NCI-H1105 treated with DMSO at 0.1 percent for 48 hours (cell line): Measurements from ENCODE around the gene CTR9.
A peak's percentile ranks its signal among the peaks of the same experiment; 100 is the strongest.

ENCODE experiments used
- DNase-seq: peaks from one replicate; lab custom pipeline; 2025; lab: John Stamatoyannopoulos, UW

The CTR9 gene

GRCh38 chr11:10780040-10780439 lies 29.0 kb downstream of the CTR9 start:
- DNase-seq: no peak

DNA sequence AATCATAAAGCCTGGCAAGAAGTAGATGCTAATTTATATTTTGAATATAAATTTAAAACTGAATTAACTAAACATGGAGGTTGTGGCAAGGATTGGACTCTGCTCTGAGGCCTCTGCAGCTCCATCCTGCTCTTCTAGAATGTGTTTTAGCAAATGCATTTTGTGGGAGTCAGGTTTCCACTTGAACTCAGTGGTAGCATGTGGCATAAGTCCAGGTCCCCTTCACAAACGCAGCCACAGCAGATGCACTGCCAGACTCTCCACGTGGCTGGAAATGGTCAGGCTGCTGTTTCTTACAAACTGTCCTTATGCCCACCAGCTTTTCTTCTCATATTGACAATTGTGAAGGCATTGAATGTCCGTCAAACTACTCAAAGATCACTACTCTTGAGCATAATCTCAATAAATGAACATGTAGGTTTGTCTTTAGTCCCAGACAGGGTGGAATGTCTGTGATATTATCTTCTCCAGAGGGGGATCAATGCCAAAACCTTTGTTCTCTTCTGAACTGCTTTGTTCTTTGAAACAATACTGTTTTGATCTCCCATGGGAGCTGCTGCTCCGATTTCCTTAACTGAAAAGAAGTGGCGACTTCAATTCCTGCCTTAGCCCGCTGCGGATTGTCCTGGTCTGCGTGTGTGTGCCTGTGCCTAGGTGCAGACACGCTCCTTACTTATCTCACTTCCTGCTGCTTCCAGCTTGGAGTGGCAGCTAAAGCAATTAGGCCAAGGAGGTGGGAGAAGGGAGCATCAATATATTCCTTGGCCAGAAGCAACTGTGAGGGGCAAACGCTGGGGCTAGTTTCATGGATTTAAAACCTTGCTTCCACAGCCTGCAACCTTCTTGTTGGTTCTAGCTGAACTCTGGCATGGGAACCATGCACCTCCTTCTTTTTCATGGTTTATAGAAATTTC lies 33.4 kb downstream of the CTR9 start:
- DNase-seq: peak; percentile 87

DNA sequence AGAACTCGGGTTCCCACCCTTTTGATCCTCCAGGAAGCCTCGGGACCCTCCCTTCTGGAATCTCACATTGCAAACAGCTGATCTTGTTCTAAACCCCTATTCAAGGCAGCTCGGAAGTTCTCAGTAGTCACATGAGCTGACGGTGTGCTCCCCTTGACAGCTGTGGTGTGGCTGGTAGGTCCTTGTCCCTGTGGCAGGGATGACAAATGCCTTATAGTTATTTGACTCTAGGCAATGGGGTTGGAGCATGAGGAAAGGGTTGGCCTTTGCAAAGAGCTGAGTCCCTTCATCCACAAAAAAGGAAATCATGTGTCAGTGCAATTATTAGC lies 34.1 kb downstream of the CTR9 start:
- DNase-seq: no peak

DNA sequence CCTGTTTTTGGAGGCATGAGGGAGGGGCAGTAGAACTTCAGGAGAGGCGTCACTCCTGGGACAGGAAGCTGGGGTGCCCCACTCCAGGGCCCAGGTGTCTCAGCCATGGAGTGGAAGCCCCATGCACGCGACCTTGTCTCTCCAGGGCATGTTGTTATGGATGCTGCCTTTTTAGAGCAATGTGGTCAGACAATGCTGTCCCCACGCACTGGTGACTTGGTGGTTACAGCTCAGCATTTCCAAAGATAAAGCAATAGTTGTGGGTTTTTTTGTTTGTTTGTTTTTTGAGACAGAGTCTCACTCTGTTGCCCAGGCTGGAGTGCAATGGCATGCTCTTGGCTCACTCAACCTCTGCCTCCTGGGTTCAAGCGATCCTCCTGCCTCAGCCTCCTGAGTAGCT lies 35.4 kb downstream of the CTR9 start:
- DNase-seq: no peak

- DNase-seq: peak; percentile 68
These were observed 41.5 kb downstream of the CTR9 start for GRCh38 chr11:10792385-10793068.

DNA sequence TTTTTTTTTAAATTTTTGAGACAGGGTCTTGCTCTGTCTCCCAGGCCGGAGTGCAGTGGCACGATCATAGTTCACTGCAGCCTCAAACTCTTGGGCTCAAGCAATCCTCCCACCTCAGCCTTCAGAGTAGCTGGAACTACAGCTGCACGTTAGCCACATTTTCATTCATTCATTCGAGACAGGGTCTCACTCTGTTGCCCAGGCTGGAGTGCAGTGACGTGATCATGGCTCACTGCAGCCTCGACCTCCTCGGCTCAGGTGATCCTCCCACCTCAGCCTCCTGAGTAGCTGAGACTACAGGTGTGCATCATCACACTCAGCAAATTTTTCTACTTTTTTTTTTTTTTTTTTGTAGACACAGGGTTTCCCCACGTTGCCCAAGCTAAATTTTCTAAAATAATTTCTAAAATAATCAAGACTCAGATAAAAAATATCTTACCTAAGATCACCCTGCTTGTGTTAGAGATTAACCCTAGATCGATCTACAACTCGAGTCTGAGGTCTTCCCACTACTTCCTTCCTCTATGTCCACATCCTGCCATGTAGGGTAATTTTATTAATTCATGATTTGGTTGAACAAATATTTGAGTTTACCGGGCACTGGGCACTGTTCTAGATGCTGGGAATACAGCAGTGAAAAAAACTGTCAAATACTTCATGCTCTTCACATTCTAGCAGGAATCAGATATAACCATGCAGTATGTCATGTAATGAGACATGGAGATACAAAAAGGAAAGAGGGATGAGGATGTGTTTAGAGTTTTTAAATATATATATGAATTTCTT lies 42.6 kb downstream of the CTR9 start:
- DNase-seq: no peak

GRCh38 chr11:10796191-10796590 lies 45.1 kb downstream of the CTR9 start:
- no peak for DNase-seq

- DNase-seq: no peak
These were observed 46.0 kb downstream of the CTR9 start for GRCh38 chr11:10797001-10797400.

GRCh38 chr11:10797531-10797930 lies 46.5 kb downstream of the CTR9 start:
- no peak for DNase-seq

- no peak for DNase-seq
These were observed 47.4 kb downstream of the CTR9 start for GRCh38 chr11:10798330-10798928.

- no peak for DNase-seq
These were observed 49.2 kb downstream of the CTR9 start for GRCh38 chr11:10800292-10800691.

- no peak for DNase-seq
These were observed 52.6 kb downstream of the CTR9 start for GRCh38 chr11:10803676-10804075.

DNA sequence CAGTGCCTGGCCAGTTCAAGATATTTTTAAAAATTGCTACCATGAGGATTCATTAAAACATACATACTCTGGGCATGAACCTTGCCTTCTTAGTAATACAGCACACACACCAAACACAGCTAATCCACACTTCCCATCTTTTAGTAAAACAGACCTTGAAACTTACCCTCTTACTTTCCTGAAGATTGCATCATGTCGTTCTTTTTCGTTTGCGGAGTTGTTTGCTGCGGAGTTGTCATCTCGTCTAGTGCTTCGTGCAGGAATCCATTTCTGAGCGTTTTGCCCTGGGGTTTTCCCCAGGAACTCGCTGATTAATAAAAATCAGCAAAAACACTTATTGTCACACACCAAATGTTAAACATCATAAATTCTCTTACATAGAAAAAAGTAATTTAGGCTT lies 54.7 kb downstream of the CTR9 start:
- DNase-seq: no peak

- DNase-seq: no peak
These were observed 55.2 kb downstream of the CTR9 start for GRCh38 chr11:10806206-10806605.

DNA sequence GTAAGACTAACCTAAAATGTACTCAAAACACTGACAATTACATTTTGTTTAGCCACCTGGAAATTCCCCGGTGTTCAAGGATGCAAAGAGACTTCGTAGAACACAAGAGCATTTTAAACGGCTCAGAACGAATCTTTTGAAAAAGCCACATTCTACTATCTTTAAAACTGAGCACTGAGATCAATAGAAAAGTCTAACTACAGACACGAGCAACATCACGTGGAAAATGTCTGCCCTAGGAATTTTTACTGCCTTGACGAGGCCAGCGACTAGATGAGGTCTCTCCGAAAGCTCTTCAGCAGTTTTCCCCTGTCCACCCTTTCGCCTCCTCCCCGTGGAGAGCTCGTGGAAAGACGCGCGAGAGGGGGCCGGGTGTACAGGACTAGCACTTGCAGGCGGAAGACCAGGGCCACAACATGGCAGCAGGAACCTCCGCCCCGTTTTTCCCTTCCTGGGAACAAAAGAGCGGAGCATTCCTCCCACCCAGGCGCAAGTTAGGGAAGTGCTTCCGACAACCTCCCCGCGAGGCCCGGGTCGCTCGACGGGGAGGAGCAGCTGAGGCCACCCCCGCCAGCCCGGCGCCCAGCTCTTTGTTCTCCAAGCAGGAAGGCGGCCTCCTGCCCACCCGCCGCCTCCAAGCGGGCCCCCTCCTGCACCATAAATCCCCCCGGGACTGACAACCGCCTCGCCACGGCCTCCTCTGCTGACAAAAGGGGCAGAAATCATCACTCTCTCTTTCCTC lies 56.6 kb downstream of the CTR9 start:
- DNase-seq: peak; percentile 49

DNA sequence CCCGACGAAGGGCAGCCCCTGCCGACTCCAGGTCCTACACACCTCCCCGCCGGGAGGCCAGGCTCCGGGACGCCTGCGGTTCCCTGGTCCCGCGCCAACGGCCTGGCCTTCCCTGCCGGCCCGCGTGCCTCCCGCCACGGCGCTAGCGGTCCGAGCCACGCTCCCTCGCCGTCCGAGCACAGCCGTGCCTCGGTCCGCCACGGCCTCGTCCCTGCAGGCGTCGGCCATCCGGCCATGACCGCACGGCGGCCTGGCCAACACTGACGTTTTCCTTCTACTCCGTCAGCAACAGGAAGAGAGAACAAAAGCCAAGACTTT lies 57.1 kb downstream of the CTR9 start:
- DNase-seq: no peak

GRCh38 chr11:10808553-10809372 lies 57.7 kb downstream of the CTR9 start, which contains the start of gene EIF4G2:
Gene EIF4G2, minus strand, starts transcription at chr11:10808926.
- DNase-seq: peak; percentile 99

- DNase-seq: peak; percentile 54
These were observed 58.5 kb downstream of the CTR9 start for GRCh38 chr11:10809373-10810160.

DNA sequence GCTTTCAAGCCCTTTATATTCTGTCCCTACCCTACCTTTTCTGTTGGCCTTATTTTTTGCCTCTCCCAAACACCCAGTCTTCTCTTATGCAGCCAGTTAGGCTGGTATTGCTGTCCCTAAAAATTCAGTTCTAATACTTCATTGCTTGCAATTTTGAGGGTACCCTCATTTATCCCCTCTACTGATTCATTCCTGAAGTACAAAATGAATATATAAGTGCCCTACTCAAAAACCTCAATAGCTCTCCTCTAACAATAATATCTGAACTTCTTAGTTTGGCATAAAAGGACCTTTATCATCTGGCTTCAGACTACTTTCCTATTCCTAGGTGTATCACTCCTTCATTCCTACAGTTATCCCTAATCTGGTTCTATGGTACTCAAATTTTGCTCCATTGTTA lies 62.9 kb downstream of the CTR9 start:
- DNase-seq: no peak

GRCh38 chr11:10818594-10818993 lies 67.5 kb downstream of the CTR9 start:
- DNase-seq: no peak
